HPDE6-E6E7 (cell line): ENCODE results near the gene IL19.
"Not testable (repeated sequence)": the region's sequence is repeated elsewhere in the genome, so short reads cannot be mapped to it uniquely, and the experiment has no call there.

Experiments used
- DNase-seq: peaks from one replicate; pipeline ENCODE4 v3.0.0; 2011; ENCODE audit warnings: missing footprints; ENCODE audit errors: extremely low spot score

Gene IL19

GRCh38 chr1:206833801-206834200 lies 63.2 kb downstream of the IL19 start:
- DNase-seq = no peak

GRCh38 chr1:206834217-206834616 lies 63.6 kb downstream of the IL19 start:
- DNase-seq = no peak

- DNase-seq = no peak
These were observed 64.1 kb downstream of the IL19 start for GRCh38 chr1:206834711-206835110.

DNA sequence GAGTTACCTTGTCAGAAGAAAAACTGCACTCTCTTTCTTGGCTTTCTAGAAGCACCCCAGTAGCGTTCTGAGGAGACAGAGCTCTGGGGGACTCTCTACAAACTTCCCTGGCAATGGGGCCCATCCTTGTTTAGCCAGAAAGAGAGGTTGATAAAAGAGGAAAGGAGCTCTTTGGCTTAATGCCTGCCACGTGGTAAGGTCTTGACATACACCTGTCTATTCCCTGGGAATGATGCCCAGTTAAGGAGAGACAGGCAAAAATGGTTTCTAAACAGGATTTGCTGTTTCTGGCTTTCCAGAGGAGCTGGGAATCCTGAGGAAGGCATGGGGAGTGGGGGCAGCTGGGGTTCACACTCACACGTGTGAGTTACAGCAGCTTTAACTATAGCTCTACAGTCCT lies 64.6 kb downstream of the IL19 start:
- no peak for DNase-seq

DNA sequence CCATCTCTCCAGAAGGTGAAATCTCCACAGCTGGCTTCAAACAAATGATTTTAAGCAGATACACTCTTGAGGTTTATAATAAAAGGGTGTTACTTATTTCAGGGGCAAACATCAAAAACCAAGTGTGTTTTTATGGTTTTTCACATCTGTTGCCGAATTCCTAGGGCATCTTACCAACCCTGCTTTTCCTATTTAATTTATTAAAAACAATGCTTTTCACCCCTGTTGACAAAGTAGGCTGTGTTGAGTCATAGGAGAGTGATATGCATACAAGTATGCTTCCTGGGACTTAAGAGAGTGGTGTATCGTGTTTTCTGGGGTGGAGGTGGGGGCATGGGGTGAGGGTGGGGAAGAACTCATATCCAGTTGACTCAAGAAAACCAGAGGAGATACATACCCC lies 65.5 kb downstream of the IL19 start:
- no peak for DNase-seq

DNA sequence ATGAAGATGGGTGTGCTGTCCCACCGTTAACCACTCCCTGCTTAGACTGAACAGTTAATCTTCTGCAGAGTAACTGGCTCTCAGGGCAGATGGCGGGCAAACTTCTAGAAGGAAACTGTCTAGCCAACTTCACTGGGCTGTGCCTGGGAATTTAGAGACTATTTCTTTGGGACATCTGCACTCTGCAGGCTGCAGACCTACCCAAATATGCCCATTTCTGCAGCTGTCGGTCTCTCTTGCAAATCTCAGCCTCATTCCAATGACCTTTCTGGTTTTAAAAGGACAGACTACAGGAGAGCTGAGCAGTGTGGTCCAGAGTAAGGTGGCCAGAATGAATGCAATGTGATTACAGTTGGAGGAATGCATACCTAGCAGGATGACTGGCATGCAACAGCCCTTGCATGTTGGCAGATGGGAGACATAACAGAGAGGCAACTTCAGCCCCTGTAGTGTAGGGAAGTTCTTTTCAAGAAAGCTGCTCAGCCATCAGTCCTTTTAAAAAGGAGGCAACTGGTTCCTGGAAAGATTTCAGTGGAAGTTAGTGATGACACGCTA lies 68.5 kb downstream of the IL19 start:
- DNase-seq = no peak

- no peak for DNase-seq
These were observed 69.3 kb downstream of the IL19 start for GRCh38 chr1:206839857-206840256.

- DNase-seq = no peak
These were observed 71.2 kb downstream of the IL19 start for GRCh38 chr1:206841609-206842323.

- DNase-seq = no peak
These were observed 72.3 kb downstream of the IL19 start for GRCh38 chr1:206842854-206843253.

- no peak for DNase-seq
These were observed 73.1 kb downstream of the IL19 start for GRCh38 chr1:206843626-206844025.

DNA sequence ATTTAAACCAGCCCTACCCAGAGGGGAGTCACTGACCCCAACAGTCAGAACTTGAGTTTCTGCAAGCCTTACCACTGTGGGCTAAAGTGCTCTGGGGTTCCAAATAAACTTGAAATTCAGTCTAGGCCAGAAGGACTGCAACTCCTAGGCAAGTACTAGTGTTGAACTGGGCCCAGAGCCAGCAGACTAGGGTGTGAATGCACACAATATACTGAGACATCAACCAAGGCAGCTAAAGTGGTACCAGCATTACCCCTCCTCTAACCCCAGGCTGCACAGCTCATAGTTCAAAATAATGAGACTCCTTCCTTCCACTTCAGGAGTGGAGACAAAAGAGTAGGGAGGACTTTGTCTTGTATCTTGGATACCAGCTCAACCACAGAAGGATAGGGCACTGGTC lies 75.9 kb downstream of the IL19 start:
- DNase-seq = no peak

GRCh38 chr1:206847337-206847834 lies 76.8 kb downstream of the IL19 start:
- DNase-seq = no peak

DNA sequence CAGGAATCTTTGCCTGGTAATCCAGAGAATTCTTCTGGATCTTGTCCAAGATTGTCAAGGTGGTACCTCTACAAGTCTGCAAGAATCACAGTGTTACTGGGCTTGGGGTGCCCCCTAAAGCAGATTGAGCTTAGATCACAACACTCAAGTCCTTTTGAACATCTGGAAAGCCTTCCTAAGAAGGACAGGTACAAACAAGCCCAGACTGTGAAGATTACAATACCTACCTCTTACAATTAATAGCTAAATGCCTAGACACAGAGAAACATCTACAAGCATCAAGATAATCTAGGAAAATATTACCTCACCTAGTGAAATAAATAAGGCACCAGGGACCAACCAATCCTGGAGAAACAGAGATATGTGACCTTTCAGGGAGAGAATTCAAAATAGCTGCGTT lies 77.4 kb downstream of the IL19 start:
- no peak for DNase-seq

DNA sequence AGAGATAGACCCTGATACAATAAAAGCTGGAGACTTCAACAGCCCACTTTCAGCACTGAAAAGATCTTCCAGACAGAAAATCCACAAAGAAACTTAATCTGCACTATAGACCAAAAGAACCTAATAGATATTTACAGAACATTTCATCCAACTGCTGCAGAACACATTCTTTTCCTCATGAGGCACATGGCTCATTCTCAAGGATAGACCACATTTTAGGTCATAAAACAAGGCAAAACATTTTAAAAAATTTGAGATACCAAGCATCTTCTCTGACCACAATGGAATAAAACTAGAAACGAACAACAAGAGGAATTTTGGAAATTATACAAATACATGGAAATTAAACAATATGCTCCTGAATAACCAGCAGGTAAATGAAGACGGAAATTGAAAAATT lies 79.8 kb downstream of the IL19 start:
- DNase-seq = no peak

- no peak for DNase-seq
These were observed 80.9 kb downstream of the IL19 start for GRCh38 chr1:206851341-206852010.

GRCh38 chr1:206852662-206853061 lies 82.1 kb downstream of the IL19 start:
- DNase-seq = not testable (repeated sequence)

DNA sequence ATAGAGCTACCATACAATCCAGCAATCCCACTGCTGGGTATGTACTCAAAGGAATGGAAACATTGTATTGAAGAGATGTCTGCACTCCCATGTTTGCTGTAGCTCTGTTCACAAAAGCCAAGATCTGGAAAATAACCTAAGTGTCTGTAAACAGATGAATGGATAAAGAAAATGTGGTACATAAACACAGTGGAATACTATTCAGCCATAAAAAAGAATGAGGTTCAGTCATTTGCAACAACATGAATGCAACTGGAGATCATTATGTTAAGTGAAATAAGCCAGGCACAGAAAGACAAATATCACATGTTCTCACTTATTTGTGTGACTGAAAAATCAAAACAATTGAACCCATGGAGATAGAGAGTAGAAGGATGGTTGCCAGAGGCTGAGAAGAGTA lies 83.1 kb downstream of the IL19 start:
- DNase-seq = not testable (repeated sequence)

DNA sequence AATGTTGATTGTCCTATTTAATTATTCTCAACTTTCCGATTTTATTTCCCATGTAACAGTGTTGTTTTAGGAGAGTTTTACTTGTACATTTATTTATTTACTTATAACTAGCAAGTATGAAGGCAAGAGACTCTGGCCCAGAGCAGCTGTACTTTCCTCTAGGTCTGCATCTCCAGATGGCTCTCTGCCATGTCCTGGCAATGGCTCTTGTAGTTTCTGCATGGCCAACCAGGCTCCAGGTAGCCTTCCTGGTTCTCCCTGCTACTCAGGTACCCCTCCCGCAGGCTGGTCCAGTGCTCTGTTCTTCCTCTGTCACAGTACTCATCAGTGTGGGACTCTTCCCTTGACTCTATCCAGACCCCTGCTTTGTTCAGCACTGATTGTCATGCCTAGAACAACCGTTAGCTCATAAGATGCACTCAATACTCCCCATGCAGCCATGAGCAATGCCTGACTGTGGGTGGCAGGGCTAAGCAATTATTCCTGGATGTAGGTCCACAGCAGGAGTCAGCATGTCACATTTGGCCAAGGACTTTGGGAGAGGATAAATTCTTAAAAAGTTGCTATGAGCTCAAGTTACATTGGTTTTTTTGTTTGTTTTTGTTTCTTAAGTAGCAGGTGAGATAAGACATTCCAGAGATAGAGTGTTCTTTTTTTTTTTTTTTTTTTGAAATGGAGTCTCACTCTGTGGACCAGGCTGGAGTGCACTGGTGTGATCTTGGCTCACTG lies 84.0 kb downstream of the IL19 start:
- DNase-seq = no peak

- DNase-seq = no peak
These were observed 85.3 kb downstream of the IL19 start for GRCh38 chr1:206855859-206856258.

DNA sequence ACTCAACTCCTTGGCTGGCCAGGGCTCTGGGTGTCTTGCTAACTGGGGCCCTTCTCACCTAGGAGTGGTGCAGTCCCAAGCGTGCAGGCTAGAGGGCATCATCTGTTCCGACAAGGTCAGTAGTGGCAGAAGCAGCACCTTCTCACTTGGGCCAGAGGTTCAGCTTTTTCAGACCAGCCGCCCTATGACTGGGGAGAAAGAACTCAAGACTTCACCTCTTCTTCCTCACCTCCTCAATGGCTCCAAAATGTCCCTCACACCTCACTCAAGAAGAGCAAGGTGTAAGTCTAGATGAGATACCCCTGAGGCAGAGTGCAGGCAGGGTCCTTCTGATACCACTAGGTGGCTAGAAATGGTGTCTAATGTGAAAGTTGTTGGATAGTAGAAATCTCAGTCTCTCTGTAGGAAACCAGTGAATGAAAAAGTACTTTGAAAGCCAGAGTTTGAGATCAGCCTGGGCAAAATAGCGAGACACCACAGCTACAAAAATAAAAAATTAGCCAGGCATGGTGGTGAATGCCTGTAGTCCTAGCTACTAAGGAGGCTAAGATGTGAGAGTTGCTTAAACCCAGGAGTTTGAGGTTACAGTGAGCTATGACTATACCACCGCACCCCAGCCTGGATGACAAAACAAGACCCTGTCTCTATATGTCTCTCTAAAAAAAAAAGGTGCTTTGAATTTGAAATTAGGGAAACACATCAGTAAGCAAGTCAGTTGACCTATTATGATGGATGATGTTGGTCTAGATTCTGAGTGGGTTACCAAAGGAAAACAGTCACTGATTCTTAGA lies 86.3 kb downstream of the IL19 start:
- DNase-seq = no peak

DNA sequence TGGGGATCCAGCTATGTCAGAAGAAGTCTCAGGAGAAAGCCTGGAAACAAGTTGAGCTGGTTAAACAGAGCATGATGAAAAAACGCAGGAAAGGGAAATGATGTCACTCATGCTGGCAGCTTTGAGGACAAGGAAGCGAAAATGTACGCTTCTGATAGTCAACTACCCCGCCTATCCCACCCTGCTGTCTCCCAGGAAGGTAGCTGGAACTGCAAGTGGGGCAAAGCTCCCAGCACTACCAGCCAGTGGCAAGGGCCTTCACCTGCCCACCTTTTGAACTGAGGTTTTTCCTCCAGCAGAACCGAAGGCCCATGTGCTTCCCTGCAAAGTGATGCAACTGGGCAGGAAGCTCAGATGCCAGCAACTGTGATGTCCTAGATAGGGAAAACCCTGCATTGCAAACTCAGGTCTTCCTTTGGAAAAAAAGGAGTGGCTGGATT lies 88.5 kb downstream of the IL19 start:
- DNase-seq = no peak

DNA sequence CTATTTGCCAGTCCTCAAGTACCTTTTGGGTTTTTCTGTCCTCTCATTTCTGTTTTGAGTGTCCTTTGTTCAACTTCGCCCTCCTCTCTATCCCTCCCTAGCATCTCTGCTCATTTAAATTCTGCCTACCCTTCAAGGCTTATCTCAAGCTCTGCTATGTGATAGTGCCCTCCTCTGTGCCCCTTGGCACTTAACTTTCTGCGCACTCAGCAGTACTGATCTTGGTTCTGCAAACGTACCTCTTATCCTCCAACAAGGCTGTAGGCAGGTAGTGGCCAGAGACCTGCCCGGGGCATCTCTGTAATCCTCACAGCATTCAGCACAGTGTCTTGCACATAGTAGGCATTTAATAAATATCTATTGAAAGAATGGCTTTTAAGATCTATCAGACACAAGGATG lies 89.6 kb downstream of the IL19 start:
- no peak for DNase-seq
